GM15510 (cell line): ENCODE measurements around the gene SLC24A3.

ENCODE experiments used
- POLR2A ChIP-seq: IDR thresholded peaks from 3 replicates; pipeline ENCODE4 v1.6.1; 2011; ENCODE audit warnings: borderline replicate concordance; ENCODE audit not compliant: insufficient read length; ENCODE audit errors: extremely low read depth

Gene SLC24A3

DNA sequence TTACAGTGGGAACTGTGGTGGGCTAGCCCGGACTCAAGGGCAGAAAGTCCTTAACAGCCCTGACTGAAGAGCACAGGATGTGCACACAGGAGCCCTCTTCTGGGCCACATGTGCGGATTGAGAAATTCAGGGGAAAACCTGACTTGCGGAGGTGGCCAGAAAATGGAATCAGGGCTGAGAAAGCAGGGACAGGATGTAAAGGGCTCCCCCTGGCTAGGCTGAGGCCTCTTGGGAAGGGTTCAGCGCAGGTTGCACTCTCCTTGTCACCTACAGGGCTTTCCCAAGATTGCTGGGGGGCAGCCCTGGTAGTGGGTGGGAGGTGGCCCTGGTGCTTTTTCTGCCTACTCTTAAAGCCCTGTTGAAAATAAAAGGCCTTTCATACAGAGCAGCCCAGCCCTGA, 251.2 kb downstream of the SLC24A3 start:
- no peak for TF ChIP-seq POLR2A

DNA sequence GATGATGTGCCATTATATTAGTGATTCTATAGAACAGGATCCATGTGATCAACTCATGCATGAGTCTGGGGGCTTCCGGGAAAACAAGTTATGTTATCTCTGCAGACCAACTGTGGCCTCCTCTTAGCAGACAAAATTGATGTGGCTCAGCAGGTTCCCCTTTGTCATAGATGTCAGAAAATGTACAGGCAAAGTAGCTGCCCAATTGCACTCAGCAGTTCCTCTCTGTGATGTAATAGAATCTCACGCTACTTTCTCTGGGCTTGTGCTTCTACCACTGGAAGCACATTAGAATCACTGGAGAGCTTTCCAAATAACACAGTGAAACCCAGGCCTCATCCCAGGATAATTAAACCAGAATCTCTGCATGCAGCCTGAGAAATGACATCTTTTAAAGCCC, 253.1 kb downstream of the SLC24A3 start:
- no peak for TF ChIP-seq POLR2A

DNA sequence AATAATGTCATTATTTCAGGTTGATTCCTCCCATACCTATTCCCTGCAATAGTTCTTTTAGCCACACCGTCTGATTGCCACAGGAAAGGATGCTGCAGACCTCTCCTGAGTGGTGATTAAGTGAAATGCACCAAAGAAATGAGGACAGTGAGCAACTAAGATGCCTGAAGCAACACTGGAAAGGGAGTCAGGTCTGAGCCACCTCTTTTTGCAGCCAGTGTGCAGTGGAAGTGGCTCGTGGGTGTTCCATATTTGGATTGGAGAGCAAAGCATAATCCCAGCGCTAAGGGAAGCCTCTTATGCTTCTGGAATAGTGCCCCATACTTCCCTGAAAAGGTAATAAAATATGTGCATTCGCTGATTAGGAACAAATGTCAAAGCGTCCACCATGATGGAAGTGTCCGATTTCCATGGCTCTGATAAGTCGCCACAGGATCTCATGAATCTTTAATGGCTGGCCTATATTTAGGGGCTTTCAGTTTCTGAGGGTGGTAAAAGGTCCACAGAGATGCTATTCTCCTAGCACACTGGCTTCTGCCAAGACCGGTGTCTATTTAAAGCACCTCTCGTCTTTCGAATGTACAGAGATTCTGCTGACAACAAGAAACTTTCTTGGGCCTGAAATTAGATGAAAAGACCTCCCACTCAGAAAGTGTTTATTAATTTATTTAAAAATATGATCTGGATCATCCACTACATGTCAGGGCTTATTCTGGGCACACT, 253.9 kb downstream of the SLC24A3 start:
- no peak for TF ChIP-seq POLR2A

DNA sequence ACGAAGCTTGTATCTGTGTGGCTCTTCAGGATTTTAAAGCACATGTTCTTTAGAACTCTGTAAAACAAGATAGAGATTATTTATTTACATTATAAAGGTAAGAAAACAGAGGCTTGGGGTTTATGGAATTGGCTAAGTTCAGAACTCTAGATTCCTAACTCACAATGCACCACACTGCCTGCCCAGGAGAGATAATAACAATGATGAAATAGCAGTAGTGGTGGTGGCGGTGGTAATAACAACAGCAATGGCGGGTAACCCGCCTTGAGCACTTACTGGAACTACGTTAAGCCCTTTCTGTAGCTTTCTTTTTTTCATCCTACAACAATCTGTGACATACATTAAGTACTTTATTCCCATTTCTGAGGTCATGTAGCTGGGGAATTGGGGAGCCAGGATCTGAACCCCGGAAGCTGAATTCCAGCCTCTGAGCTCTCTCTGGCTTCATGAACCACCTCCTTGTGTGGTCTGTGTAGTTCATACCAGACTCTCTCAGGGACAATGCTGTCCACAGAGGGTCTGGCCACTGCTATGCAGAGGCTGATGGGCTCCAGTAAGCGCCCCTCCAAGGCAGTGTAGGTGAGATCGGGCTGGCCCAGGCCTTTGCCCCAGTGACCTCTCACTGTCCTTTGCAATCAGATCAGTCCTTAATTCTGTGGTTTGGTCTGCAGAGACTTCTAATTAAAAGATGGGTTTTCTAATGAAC, 260.9 kb downstream of the SLC24A3 start:
- TF ChIP-seq POLR2A: no peak

DNA sequence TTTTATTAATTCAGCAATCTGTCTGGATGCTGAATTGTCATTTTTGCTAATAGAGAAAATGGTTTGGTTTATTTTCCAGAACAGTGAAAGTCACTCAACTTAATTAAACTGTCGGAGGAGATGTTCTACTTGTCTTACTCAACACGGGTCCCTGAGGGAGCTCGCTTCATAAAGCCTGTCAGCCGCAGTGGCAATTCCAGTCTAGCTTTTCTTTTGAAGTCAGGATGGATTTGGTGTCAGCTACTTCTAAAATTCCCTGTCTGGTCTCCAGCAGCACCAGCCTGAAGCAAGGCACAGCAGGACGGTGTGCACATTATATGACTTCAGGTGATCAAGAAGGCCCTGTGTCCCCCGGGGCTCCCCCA, 261.5 kb downstream of the SLC24A3 start:
- no peak for TF ChIP-seq POLR2A

DNA sequence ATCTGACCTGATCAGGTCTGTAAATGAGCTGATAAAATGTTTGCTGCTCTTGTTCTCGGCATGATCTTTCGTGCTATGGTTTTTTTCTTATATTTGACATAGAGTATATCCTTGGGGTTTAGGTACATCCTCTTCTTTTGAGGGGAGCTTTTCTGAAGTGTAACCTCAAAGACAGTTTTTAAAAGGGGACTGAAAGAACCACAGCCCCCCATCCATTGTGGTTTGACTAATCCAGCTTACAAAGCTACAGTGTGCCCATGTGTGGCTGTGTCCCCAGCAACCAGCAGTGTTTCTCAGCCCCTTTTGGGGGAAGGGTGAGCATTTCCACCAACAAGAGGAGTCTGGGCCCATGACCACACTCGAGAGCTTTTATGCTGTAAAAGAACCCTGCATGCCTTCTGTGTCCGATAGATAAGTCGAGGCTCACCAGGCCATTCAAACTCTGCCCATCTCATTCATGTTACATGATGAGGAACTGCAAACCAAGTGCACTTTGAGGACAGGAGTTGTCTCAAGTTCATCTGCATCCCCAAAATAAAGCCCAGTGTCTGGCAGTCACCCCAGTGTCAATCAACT, 266.0 kb downstream of the SLC24A3 start:
- TF ChIP-seq POLR2A: no peak

DNA sequence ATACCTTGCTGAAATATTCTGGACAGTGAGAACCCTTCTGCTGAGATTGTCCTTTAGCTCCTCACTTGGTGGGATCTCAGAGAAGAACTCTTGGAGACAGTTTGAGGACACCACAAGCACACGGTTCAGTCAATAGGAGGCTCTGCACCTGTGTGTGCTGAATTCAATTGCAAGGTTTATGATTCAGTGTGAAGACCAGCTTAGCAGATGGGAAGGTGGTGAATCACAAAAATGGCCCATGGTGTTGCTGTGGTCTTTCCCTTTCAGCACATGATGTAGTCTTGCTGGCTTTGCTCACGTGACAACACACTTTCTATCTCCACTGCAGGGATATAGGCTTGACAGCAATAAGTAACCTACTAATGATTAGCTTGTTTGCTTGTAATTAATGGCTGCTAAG, 270.3 kb downstream of the SLC24A3 start:
- no peak for TF ChIP-seq POLR2A

DNA sequence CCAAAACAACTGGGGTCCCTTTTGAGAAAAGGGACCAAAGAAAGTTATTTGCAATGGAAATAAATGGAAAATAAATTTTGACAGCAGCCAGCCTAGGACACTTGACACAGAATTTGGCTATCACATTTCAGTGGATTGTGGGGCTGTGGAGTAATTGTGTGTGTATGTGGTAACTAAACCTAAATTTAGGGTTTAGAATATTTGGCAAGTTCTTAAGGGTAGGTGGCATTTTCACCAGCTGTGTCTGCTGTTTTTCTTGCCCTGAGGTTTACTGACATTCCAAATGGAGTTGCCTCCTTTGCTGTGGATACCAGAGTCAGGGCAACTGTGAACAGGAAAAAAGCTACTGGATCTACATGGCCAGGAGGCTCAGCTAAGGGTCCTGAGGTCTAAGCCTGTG, 270.9 kb downstream of the SLC24A3 start:
- no peak for TF ChIP-seq POLR2A

DNA sequence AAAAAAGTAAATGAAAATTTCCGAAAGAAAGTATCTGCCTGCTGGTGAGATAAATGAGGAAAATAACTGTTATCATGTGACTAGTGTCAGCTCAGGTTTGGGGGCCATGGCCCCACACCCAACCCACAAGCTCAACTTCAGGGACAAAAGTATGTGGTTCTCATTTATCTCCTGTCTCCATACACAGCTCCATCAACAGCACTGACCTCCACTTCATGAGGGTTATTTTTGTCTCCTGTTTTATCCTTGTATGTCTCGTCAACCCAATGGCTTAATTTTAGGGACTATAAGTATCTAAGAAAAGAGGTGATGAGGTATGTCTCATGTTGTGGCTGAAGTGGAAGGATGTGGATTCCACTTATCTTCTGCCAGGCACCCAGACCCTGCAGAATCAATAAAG, 274.0 kb downstream of the SLC24A3 start:
- no peak for TF ChIP-seq POLR2A

DNA sequence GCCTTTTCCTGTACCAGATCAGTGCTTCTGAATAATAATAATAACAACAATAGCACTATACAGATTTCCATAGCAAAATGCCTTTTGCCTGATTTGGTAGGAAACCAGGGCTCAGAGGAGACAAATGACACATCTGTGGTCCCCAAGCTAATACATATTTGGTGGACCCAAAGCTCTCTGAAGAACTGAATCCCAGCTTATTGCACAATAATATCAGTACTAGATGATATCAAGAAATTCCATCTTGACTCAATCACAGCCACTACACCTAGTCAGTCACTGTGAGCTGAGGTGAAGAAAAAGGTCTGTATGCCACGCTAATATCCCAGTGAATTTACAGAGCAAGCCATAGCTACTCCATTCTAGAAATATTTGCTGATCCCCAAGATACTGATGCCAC, 275.0 kb downstream of the SLC24A3 start:
- no peak for TF ChIP-seq POLR2A

DNA sequence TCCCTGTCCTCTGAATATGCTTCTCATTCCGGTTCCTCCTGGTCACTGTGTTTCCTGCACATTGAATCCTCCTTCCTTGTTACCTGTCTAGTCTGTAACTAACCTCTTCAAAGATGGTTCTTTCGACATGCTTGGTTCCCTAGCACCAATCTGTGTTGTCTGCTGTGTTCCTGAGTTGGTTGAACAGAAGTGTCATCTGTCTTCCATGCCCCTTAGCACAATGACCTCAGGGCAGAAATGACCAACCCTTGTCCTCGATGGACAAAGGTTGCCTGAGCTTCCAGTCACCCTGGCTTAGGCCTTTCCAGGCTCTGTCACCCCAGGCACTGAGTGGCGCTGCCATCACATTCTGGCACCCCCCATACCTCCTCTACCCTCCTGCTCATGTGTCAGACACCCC, 278.8 kb downstream of the SLC24A3 start:
- no peak for TF ChIP-seq POLR2A

DNA sequence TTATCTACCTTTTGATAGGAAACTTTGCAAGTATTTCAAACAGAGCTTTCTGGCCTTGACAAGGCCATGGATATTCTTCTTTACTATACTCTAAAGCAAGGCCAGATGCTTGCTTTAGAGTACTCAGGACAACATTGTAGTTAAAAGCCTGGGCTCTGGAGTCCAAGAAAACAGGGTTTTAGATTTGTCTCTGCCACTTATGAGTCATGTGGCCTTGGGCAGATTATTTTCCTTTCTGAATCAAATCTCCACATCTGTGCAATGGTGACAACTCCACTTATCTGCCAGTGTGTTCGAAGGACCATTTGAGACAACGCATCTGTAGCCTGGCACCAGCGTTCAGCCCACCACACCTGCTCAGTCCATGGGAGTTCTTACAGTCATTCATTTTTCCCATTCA, 279.7 kb downstream of the SLC24A3 start:
- TF ChIP-seq POLR2A: no peak

DNA sequence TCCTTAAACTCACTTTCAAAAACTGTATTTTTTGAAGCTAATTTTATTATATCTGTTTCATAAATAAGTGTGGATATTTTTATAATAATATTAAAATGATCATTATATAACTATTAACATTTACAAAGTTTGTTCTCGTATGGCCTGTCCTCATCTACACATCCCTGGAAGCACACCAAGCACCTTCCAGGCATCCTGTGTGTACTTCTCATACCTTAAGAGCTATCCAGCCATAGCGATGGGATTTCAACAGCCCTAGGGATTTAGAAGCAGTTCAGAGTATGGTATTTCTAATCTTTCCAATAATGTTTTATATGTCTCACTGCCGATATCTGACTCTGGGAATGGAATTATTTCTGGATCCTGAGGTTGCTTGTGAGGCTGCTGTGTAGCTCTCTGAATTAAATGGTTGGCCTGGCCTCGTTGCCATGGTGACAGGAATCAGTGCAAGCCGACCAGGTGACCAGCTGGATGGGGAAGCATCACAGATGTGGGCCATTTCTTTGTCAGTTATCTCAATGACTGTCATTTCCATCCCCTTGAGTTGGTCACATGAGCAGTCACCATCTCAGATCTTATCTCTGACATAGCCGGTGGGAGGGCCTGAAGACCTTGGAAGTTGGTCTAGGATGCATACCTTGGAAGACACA, 280.4 kb downstream of the SLC24A3 start:
- no peak for TF ChIP-seq POLR2A

DNA sequence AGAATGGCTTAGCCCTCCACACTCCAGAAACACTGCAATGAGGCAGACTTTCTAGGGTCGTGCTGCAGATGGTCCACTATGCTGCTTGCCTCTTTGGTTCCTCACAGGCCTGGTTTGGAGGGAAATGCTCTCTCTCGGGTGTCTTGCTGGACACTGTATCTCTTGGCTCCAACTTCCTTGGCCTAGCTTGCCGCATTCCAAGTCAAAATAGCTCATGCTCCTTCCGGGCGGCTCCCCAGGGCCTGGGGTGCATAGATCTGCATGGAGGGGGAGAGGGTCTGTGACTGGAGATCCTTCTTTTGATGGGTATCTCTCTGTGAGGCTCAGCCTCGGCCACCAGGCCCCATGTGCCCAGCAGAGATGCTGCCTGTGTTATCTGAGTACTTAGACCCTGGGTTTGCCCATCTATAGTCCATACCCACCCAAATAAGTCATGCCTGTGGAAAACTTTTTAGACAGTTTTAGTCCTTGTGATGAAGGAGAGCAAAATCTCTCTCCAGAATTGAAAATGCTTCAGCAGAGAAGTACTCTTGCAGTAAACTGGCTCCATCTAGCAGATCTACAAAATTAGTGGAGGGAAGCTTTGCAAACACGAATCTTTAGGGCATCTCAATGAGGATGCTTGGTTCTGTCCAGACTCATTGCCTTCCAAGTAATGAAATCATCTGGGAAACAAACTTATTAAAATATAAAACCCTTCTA, 281.5 kb downstream of the SLC24A3 start:
- no peak for TF ChIP-seq POLR2A
